K562 (cell line): ENCODE results near the gene JPH2. TPM values are rescaled to one million over a fixed set of nuclear protein-coding genes. Genes with fewer than 3 reads are reported as not detected.

Experiments
- ATAC-seq: fragments of 200-7000 bp; cut with Tn5 transposase; 3 replicates; pipeline ENCODE4 v1.9.1; 2020; ENCODE audit warnings: moderate library complexity
- BruUV-seq: library from RNA; stranded (reverse); fragments of 400-500 nt; replicated peaks from 2 replicates; lab custom pipeline; 2021; lab: Mats Ljungman, UMichigan
- CTCF ChIA-PET: fragments of 300-600 bp; formaldehyde crosslinking; extraction: SDS; loops from one replicate; lab custom pipeline; 2021; ENCODE audit warnings: low intra/inter-chr PET ratio; lab: Yijun Ruan, JAX
- POLR2A ChIA-PET: fragments of 300-600, 350-650 bp; sonication (Branson Sonifier 250); formaldehyde crosslinking; extraction: SDS; loops from one replicate; lab custom pipeline; 2021; ENCODE audit warnings: antibody characterized with exemption, inconsistent platforms; lab: Yijun Ruan, JAX
- DNase-seq, 4 experiments: peaks; one replicate each; pipeline versions ENCODE4 v3.0.0 to v3.0.0-alpha.2; 2011 to 2018; ENCODE audit warnings: low spot score in 3 of 4, mixed read lengths in 3 of 4; ENCODE audit errors: extremely low read depth in 1 of 4
- FAIRE-seq: peaks from 2 replicates; lab custom pipeline; 2011; peaks lifted over from hg19 to GRCh38; lab: Jason Lieb, UNC
- H2AFZ ChIP-seq: 2 replicates; pipeline ENCODE4 v1.6.0; 2011; ENCODE audit warnings: low read depth, low read length, control low read depth, inconsistent platforms
- H3K27ac ChIP-seq: fragments of 200-600 bp; 3 replicates; pipeline ENCODE4 v1.8.0; 2011; ENCODE audit warnings: low read depth, mild to moderate bottlenecking, control low read depth, inconsistent platforms, low read length, moderate library complexity, mixed read lengths; ENCODE audit errors: extremely low read depth
- H3K27me3 ChIP-seq, 2 experiments: fragments of 300-600 bp in 1 of 2; 2 replicates in 1 of 2; 3 replicates in 1 of 2; pipeline versions ENCODE4 v1.6.0 to v1.8.0; 2011; ENCODE audit warnings: inconsistent platforms in 2 of 2, low read length in 2 of 2, mild to moderate bottlenecking in 1 of 2, mixed read lengths in 1 of 2, moderate library complexity in 1 of 2; ENCODE audit not compliant: control insufficient read depth in 2 of 2, insufficient read depth in 2 of 2
- H3K36me3 ChIP-seq: fragments of 300-600 bp; 3 replicates; pipeline ENCODE4 v1.8.0; 2011; ENCODE audit warnings: mild to moderate bottlenecking, low read length, inconsistent platforms; ENCODE audit not compliant: control insufficient read depth, insufficient read depth
- H3K4me1 ChIP-seq, 2 experiments: fragments of 200-600 bp in 1 of 2; replicated peaks in 1 of 2; 2 replicates in 1 of 2; 3 replicates in 1 of 2; pipeline versions ENCODE4 v1.5.1 to v1.8.0; 2011; ENCODE audit warnings: inconsistent platforms in 2 of 2, low read length in 2 of 2, mild to moderate bottlenecking in 1 of 2, mixed read lengths in 1 of 2, moderate library complexity in 1 of 2; ENCODE audit not compliant: control insufficient read depth in 2 of 2, insufficient read depth in 2 of 2
- H3K4me2 ChIP-seq: 2 replicates; pipeline ENCODE4 v1.6.1; 2011; ENCODE audit warnings: low read length, control low read depth, inconsistent platforms, mixed read lengths; ENCODE audit not compliant: insufficient read depth
- H3K4me3 ChIP-seq: fragments of 200-600 bp; sonication (generic), shearing (Covaris generic); 2 replicates; pipeline ENCODE4 v1.5.1; 2016; ENCODE audit warnings: control low read depth, inconsistent platforms
- H3K79me2 ChIP-seq: fragments of 200-600 bp; 3 replicates; pipeline ENCODE4 v1.8.0; 2011; ENCODE audit warnings: low read length, inconsistent platforms; ENCODE audit not compliant: control insufficient read depth, insufficient read depth
- H3K9ac ChIP-seq, 2 experiments: 2 replicates each; pipeline versions ENCODE4 v1.6.0 to v1.6.1; 2011; ENCODE audit warnings: low read depth in 2 of 2, low read length in 2 of 2, control low read depth in 1 of 2, inconsistent platforms in 1 of 2, mild to moderate bottlenecking in 1 of 2, mixed read lengths in 1 of 2; ENCODE audit not compliant: insufficient read depth in 1 of 2
- H3K9me1 ChIP-seq: one replicate; pipeline ENCODE4 v1.6.0; 2011; ENCODE audit warnings: inconsistent platforms, mild to moderate bottlenecking, low read length, moderate library complexity; ENCODE audit not compliant: control insufficient read depth, insufficient read depth
- H3K9me3 ChIP-seq: replicated peaks from 2 replicates; pipeline ENCODE4 v1.5.1; 2011; ENCODE audit warnings: low read depth, low read length, inconsistent platforms; ENCODE audit not compliant: control insufficient read depth, insufficient read depth
- H4K20me1 ChIP-seq: replicated peaks from 2 replicates; pipeline ENCODE4 v1.6.1; 2011; ENCODE audit warnings: low read length, inconsistent platforms, mixed read lengths; ENCODE audit not compliant: control insufficient read depth, insufficient read depth
- ADNP ChIP-seq: fragments of 200-800 bp; sonication (Bioruptor generic); IDR thresholded peaks from 2 replicates; pipeline ENCODE4 v1.6.1; 2016; ENCODE audit warnings: missing genetic modification characterization, missing compliant biosample characterization
- ILF3 ChIP-seq: fragments of 450-650 bp; IDR thresholded peaks from 2 replicates; pipeline ENCODE4 v1.6.1; 2018; ENCODE audit warnings: antibody characterized with exemption, mild to moderate bottlenecking, moderate library complexity, borderline replicate concordance
- PHF20 ChIP-seq: fragments of 450-650 bp; IDR thresholded peaks from 2 replicates; pipeline ENCODE4 v1.6.1; 2018; ENCODE audit not compliant: partially characterized antibody
- VEZF1 ChIP-seq: fragments of 200-800 bp; sonication (Bioruptor generic); IDR thresholded peaks from 2 replicates; pipeline ENCODE4 v1.6.1; 2017; ENCODE audit warnings: missing genetic modification characterization, missing compliant biosample characterization
- WGBS: fragments of 100-300 bp; shearing (Covaris generic); methylation state at CpG from one replicate; pipeline ENCODE4 v1.1.6; 2016; ENCODE audit warnings: low coverage, mixed read lengths; ENCODE audit not compliant: insufficient coverage; ENCODE audit errors: missing lambda C conversion rate; 5-methylcytosine and 5-hydroxymethylcytosine counted together
- in situ Hi-C: fragments of 300-500 bp; cut with MboI; formaldehyde crosslinking; loops from 4 replicates; pipeline ENCODE4 v1.15.0; 2018; ENCODE audit warnings: inconsistent platforms, mixed read lengths
- intact Hi-C: fragments of 100-400 bp; cut with micrococcal nuclease; formaldehyde crosslinking; loops from 2 replicates; pipeline ENCODE4 v1.14.2; 2022
- polyA plus RNA-seq, 8 experiments: library from polyadenylated mRNA; depleted of rRNA in 4 of 8; stranded (reverse) in 5 of 8; unstranded in 3 of 8; fragments of >200 nt; fragmentation: Nextera tagmentation in 2 of 8; fragmentation: Illumina TruSeq in 1 of 8; extraction: Ambion mirVana in 2 of 8; extraction: Trizol in 1 of 8; gene quantifications; 2 replicates each; pipeline versions ENCODE4 v1.2.1 to v1.2.3, GENCODE V29; 2011 to 2014; ENCODE audit warnings: inconsistent platforms in 1 of 8, missing spikeins in 1 of 8
- total RNA-seq, 7 experiments: library from RNA; depleted of rRNA in 6 of 7; stranded (reverse); fragments of >200 nt in 6 of 7; fragmentation: Illumina TruSeq in 2 of 7; extraction: Trizol in 2 of 7; gene quantifications; 2 replicates each; pipeline versions ENCODE4 v1.2.1 to v1.2.3, GENCODE V29; 2011 to 2021; ENCODE audit warnings: low replicate concordance in 1 of 7

JPH2 gene
- total and polyA plus RNA-seq, 9 of the 15 experiments (the other 6 are each of a cell fraction or from before 2014, with no cell fraction given), result not detected

GRCh38 chr20:44212792-44213191 lies 25.8 kb upstream of the JPH2 start:
- intact Hi-C loops, result loop anchor here (2.0 kb wide), 1 partner anchor 248 kb away; no protein-coding TSS in a partner anchor
- Histone ChIP-seq H4K20me1 (peaks cover 10% of the 10 kb centered on the region), H2AFZ (no peak overlapping the region), H3K9me1 (no peaks in the 10 kb centered on the region), H3K9me3 (no peaks in the 10 kb centered on the region), H3K27ac (no peak overlapping the region), H3K4me1 (peaks cover 19 to 22% of the 10 kb centered on the region in 2 experiments), H3K27me3 (no peaks in the 10 kb centered on the region), H3K79me2 (peaks cover 28% of the 10 kb centered on the region), H3K36me3 (no peaks in the 10 kb centered on the region; the same call in 2 of the 3 replicates), H3K4me2 (no peak overlapping the region), H3K4me3 (no peak overlapping the region), H3K9ac (no peak overlapping the region)
- no peak for FAIRE-seq
- DNase-seq, result no peak
- 48% methylated on average over 4 of the region's 4 CpGs for WGBS
- no TSS peak for BruUV-seq
- in situ Hi-C loops, result loop anchor here (5.0 to 10.0 kb wide), 3 partner anchors 170 to 392 kb away; no protein-coding TSS in a partner anchor
- no peak for TF ChIP-seq PHF20
- TF ChIP-seq ILF3, result no peak
- TF ChIP-seq VEZF1 (CRISPR knock-in tag), result no peak
- TF ChIP-seq ADNP, result no peak
- POLR2A ChIA-PET, result interaction anchor here (0.7 kb wide), 1 partner anchor 184 kb away, joined by 3 read pairs; no protein-coding TSS in a partner anchor
- CTCF ChIA-PET, result no interaction called here
- ATAC-seq, result no peak
